Spleen (tissue), 7 donors: ENCODE measurements around the gene PRR33.

Experiments used
- CTCF ChIP-seq, 11 experiments: fragments of 200-600 bp in 7 of 11; fragments of 450-650 bp in 4 of 11; sonication (generic) in 4 of 11; IDR thresholded peaks in 8 of 11; conservative IDR thresholded peaks in 3 of 11; 1 replicate in 7 of 11; 2 replicates in 4 of 11; pipeline versions ENCODE4 v1.4.0 to v1.8.0; 2016 to 2021; ENCODE audit warnings: antibody characterized with exemption in 11 of 11, inconsistent platforms in 4 of 11, mild to moderate bottlenecking in 1 of 11
- POLR2A ChIP-seq, 3 donors: fragments of 450-650 bp; IDR thresholded peaks; one replicate each; pipeline ENCODE4 v1.5.1; 2017; ENCODE audit warnings: antibody characterized with exemption in 3 of 3, mild to moderate bottlenecking in 1 of 3
- POLR2AphosphoS5 ChIP-seq, 3 donors: sonication (generic); formaldehyde crosslinking; IDR thresholded peaks; one replicate each; pipeline ENCODE4 v1.5.1; 2017; ENCODE audit warnings: antibody characterized with exemption in 3 of 3
- donor health status: DM: no; HTN: no; CAD: no; lungs with moderate emphysema.
- donor health status: DM: no; HTN: no; CAD: no.
- donor health status: DM: no; HTN: no; CAD: no.

- TF ChIP-seq CTCF (IDR thresholded peaks at IDR 0.05 in 8 of 11, conservative IDR thresholded peaks at IDR 0.05 in 3 of 11) (no peak), POLR2AphosphoS5 (IDR thresholded peaks at IDR 0.05) (peak in 1 of 3 donors; percentile 45), POLR2A (IDR thresholded peaks at IDR 0.05) (no peak)
Measured at GRCh38 chr11:1888347-1888753, 3.3 kb downstream of the PRR33 start.
